Urothelium cell line (cell line): ENCODE data around the gene RAD1.

Source experiments
- DNase-seq: peaks from one replicate; pipeline ENCODE4 v3.0.0; 2011; ENCODE audit warnings: low spot score, mixed read lengths
- FAIRE-seq: peaks from 2 replicates; lab custom pipeline; 2011; peaks lifted over from hg19 to GRCh38; lab: Jason Lieb, UNC

Gene RAD1

DNA sequence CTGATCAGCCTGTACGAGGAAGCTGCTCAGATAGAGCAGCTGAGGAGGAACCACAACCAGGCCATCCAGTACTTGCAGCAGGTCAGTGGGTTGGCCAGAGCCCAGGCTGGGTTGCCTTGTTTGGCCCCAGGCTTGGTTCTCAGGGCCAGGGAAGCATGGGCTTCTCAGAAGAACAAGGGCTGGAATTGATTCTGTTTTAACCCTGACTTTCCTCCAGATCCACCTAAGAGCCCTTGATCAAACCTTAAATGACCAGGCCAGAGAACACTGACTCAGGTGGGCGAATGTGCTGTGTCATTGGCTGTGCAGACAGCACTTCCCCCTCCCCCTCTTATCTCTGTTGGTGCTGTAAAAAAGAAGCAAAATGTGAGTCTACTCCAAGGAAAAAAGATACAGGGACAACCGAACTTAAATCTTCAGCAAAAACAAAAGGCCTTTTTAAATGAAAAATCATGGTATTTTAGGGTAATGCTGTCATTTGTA, 48.3 kb downstream of the RAD1 start:
- no peak for DNase-seq
- FAIRE-seq, result no peak

DNA sequence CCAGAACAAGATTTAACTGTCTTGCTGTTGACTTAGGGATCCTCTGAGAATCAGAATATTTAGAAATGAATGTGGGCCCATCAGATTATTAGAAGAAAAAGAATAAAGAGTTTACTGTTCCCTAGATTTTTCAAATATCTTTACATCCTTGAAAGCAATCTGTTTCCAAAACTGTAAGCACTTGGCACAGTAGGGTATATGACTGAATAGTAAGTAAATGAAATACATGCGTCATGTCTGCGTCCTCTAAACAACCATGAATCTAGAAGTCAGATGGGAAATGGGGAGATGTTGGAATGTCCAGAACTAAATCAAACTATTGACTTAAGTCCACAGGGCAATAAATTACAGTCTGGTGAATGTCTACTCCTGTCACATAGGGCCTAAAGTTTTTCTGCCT, 50.2 kb downstream of the RAD1 start:
- FAIRE-seq (no peak), DNase-seq (no peak)

DNA sequence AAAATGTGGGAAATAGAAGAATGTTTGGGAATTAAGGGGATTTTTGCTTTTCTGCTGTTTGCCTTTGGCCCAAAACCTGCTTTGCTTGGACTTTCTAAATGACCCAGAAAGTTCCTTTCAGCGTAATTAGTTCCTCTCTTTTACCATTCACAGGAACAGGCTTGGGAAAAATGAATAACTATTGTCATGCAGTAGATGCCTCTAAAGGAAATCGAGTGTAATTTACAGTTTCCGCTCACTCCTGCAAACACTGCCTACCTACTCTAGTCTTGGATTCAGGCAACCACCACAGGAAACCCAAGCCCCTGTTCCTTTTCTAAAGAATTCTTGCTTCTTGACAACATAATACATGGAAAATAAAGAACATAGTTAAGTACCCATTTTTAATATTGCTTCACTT, 51.4 kb downstream of the RAD1 start:
- no peak for FAIRE-seq
- no peak for DNase-seq

DNA sequence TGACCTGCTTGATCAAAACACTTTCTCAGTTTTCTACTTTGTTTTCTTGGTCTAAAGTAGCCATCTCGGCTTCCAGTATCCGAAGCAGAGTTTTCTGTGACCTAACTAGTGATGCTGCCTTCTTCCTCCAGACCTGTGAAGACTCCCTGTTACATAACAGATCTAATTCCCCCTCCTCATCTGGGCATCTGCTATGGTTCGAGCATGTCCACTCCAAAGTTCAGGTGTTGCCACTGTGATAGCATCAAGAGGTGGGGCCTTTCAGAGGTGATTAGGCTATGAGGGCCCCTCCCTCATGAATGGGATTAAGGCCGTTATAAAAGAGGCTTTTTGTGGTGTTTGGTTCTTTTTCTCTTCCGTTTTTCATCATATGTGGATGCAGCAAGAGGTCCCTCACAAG, 56.1 kb downstream of the RAD1 start:
- no peak for DNase-seq
- FAIRE-seq, result no peak

DNA sequence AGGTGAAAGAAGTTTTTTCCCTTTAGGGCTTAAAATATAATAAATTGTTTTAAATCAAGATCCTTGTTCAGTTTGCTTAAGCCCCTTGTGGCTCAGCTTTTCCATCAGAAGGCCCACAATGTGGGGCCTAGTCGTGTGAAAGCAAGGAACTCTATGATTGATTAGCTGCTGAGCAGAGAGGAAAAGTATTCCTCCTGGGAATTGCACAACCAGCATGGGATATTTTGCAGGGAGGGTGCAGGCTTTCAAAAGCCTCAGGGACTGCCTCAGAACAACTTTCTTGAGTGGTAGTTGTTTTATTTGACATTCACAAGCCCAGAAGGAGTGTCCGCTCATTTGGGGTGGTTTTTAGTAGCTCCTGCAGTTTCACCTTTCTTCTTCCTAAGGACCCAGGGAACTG, 56.5 kb downstream of the RAD1 start:
- FAIRE-seq, result no peak
- DNase-seq, result no peak

DNA sequence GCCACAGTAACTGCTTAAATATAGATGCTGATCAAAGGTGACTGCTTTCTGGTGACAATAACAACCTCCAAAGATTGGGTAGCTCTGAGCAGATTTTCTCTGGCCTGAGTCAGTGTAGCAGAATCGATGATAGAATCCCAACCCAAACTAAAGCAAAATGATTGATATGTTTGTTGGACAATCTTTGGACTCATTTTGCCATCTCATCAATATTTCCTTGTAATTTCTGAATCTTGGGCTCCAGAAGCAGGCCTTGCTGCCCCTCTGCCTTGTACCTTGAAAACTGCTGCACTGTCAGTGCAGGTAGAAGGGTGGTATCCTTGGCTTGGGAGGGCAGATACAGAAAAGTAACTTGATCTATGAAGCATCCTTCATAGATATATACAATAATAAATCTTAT, 57.4 kb downstream of the RAD1 start:
- DNase-seq (no peak), FAIRE-seq (no peak)

DNA sequence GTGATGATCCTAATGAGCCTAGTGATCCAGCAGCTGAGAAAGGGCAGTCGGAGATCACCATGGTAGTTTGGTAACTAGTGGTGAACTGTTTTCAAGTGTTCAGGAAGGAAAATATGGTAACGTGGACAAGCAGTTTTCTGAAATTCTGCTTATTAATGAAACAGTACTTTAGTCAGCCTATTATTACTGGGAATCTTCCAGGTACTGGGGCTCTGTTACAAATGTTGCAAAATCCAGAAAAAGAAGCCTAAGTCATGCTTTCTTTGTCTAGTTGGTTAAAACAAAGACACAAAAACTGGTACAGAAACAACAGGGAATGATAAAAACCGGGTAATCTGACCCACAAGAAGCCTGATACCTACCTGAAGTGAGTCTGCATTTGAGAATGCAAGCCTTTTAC, 58.1 kb downstream of the RAD1 start:
- FAIRE-seq (no peak), DNase-seq (no peak)
